GM12864 (cell line): ENCODE measurements around the gene UNC79.

Experiments
- DNase-seq: peaks from one replicate; pipeline ENCODE4 v3.0.0-alpha.2; 2011; ENCODE audit warnings: low read depth
- H3K4me3 ChIP-seq: 2 replicates; pipeline ENCODE4 v1.5.1; 2011; ENCODE audit warnings: mild to moderate bottlenecking, low read depth, low read length, control low read depth
- CTCF ChIP-seq: IDR thresholded peaks from 2 replicates; pipeline ENCODE4 v1.5.1; 2011; ENCODE audit warnings: low read depth, mild to moderate bottlenecking, moderate library complexity, low read length, control low read depth, inconsistent platforms; ENCODE audit errors: missing control alignments

UNC79 gene

GRCh38 chr14:93708311-93708734 lies 277.6 kb downstream of the UNC79 start:
- no peak overlapping the region for H3K4me3 ChIP-seq
- TF ChIP-seq CTCF = no peak
- DNase-seq = no peak

- TF ChIP-seq CTCF = no peak
- H3K4me3 ChIP-seq = no peak overlapping the region
- DNase-seq = no peak
Observed at GRCh38 chr14:93708800-93709199, 278.1 kb downstream of the UNC79 start.

- no peak for DNase-seq
- no peak for TF ChIP-seq CTCF
- no peak overlapping the region for H3K4me3 ChIP-seq
Observed at GRCh38 chr14:93709249-93709648, 278.5 kb downstream of the UNC79 start.

- TF ChIP-seq CTCF = no peak
- no peak overlapping the region for H3K4me3 ChIP-seq
- DNase-seq = no peak
Observed at GRCh38 chr14:93712079-93712837, 281.5 kb downstream of the UNC79 start.

GRCh38 chr14:93712838-93713724 lies 282.3 kb downstream of the UNC79 start:
- TF ChIP-seq CTCF = no peak
- DNase-seq = no peak
- no peak overlapping the region for H3K4me3 ChIP-seq

- no peak for DNase-seq
- TF ChIP-seq CTCF = no peak
- no peak overlapping the region for H3K4me3 ChIP-seq
Observed at GRCh38 chr14:93713726-93714405, 283.1 kb downstream of the UNC79 start.
